SK-N-SH treated with all-trans-retinoic acid at 6 μM for 48 hours (cell line): ENCODE data around the gene STEAP1B.
A peak's percentile ranks its signal among the peaks of the same experiment; 100 is the strongest.
"Not testable (repeated sequence)": the region's sequence is repeated elsewhere in the genome, so short reads cannot be mapped to it uniquely, and the experiment has no call there.

Source experiments
- ATAC-seq: fragments of 200-7000 bp; cut with Tn5 transposase; 3 replicates; pipeline ENCODE4 v1.9.1; 2020; ENCODE audit warnings: mild to moderate bottlenecking, moderate library complexity
- ARNTL ChIP-seq: fragments of 450-650 bp; formaldehyde crosslinking; IDR thresholded peaks from 2 replicates; pipeline ENCODE4 v1.5.0; 2020; ENCODE audit warnings: low read depth, mild to moderate bottlenecking, moderate library complexity, borderline replicate concordance
- BACH2 ChIP-seq: fragments of 250-450 bp; sonication (Bioruptor Pico); IDR thresholded peaks from 2 replicates; pipeline ENCODE4 v1.9.0; 2021; ENCODE audit warnings: mild to moderate bottlenecking, borderline replicate concordance
- ESRRG ChIP-seq: fragments of 250-450 bp; sonication (Bioruptor Pico); IDR thresholded peaks from 2 replicates; pipeline ENCODE4 v1.6.1; 2021; ENCODE audit warnings: mild to moderate bottlenecking
- OSR1 ChIP-seq: fragments of 250-450 bp; sonication (Bioruptor Pico); IDR thresholded peaks from 2 replicates; pipeline ENCODE4 v1.8.0; 2022; ENCODE audit warnings: moderate library complexity, mild to moderate bottlenecking, inconsistent platforms
- RARB ChIP-seq: fragments of 250-450 bp; sonication (Bioruptor Pico); IDR thresholded peaks from 2 replicates; pipeline ENCODE4 v1.8.0; 2021; ENCODE audit warnings: mild to moderate bottlenecking, moderate library complexity
- ZFP3 ChIP-seq: fragments of 250-450 bp; sonication (Bioruptor Pico); IDR thresholded peaks from 2 replicates; pipeline ENCODE4 v1.5.0; 2020; ENCODE audit warnings: mild to moderate bottlenecking, moderate library complexity
- ZFP30 ChIP-seq: fragments of 450-650 bp; formaldehyde crosslinking; IDR thresholded peaks from 2 replicates; pipeline ENCODE4 v1.5.0; 2022; ENCODE audit warnings: mild to moderate bottlenecking, moderate library complexity
- ZNF70 ChIP-seq: fragments of 450-650 bp; formaldehyde crosslinking; IDR thresholded peaks from 2 replicates; pipeline ENCODE4 v1.5.0; 2020; ENCODE audit warnings: mild to moderate bottlenecking, moderate library complexity
- ZNF8 ChIP-seq: fragments of 450-650 bp; formaldehyde crosslinking; IDR thresholded peaks from 2 replicates; pipeline ENCODE4 v1.5.0; 2020; ENCODE audit warnings: mild to moderate bottlenecking, moderate library complexity
- TF ChIP-seq, protein P1 (sequence below): fragments of 250-450 bp; sonication (Bioruptor Pico); IDR thresholded peaks from 2 replicates; pipeline ENCODE4 v1.5.1; 2021; ENCODE audit warnings: mild to moderate bottlenecking, moderate library complexity
- TF ChIP-seq, protein P2 (sequence below): fragments of 250-450 bp; sonication (Bioruptor Pico); IDR thresholded peaks from 2 replicates; pipeline ENCODE4 v1.8.0; 2021; ENCODE audit warnings: low read depth, mild to moderate bottlenecking, moderate library complexity, borderline replicate concordance
- TF ChIP-seq, protein P3 (sequence below): fragments of 250-450 bp; sonication (Bioruptor Pico); IDR thresholded peaks from 2 replicates; pipeline ENCODE4 v1.5.0; 2020; ENCODE audit warnings: mild to moderate bottlenecking, moderate library complexity
- TF ChIP-seq, protein P4 (sequence below): fragments of 250-450 bp; sonication (Bioruptor Pico); IDR thresholded peaks from 2 replicates; pipeline ENCODE4 v1.8.0; 2020; ENCODE audit warnings: mild to moderate bottlenecking, moderate library complexity, borderline replicate concordance

STEAP1B gene

DNA sequence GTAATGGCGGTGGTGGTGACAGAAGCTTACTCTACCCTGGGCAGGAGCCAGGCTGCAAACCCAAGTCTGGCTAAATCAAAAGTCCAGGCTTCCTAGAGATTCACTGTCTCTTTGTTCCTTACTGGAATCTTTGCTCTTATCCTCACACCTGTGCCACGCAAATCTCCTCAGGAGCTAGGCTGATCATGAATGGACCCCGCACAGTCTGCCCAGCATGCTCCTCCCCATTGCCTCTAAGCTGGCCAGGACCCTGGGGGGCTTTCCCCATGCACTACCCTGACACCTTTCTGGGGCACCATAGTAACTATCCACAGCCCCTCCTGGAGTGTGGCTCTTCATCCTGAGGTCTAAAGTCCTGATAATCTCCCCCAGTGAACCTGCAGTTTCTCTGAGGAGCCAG lies 7.3 kb upstream of the STEAP1B start:
- ATAC-seq = not testable (repeated sequence)

DNA sequence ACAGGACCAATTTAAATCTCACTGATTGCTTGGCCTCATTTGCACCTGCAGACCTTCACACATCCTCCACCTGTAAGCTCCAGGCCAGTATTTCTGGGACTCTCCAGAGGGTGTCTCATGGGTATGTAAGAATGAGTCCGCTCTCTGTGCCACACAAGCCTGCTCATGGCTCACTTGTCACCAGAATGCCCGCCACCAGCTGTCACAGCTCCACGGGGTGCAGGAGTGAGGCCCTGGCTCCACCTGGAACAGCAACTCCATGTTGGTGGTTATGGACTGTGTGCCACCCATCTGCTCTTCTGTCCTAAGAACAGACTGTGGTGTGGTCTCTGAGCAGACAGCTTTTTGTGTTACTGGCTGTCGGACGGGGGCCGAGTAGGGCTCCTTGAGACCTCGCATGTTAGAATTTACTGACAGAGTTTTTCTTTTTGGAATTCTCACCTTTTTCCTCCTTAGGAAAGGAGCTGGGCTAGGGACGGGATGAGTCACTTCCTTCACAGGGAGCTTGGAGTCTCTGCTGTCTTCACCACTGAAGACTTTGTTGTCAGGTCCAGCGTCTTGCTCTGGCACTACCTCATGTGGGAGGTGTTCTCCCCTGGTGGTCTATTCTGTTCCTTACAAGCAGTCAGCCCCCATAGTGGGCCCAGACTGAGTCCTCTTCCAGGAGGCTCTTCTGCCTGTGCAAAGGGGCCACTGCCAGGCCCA lies 6.5 kb upstream of the STEAP1B start:
- peak; percentile 41; the same call in 2 of the 3 replicates for ATAC-seq

DNA sequence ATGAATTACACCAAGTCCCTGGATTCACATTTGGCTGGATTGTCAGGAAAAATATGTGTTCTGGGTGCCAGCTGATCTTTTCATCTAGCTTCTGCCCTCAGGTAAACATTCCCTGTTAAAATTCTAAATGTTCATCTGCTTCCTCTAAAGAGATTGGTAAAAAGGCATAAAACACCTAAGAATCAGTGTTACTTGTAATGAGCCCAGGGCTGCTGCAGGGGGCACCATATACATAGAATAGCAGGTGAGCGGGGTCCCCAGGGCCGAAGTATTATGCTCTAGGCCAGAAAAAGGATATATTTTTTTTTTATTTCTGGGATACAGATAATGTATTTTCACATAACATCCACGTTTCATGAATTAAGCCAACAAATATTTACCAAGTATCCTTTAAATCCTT lies 4.5 kb upstream of the STEAP1B start:
- not testable (repeated sequence) for ATAC-seq

DNA sequence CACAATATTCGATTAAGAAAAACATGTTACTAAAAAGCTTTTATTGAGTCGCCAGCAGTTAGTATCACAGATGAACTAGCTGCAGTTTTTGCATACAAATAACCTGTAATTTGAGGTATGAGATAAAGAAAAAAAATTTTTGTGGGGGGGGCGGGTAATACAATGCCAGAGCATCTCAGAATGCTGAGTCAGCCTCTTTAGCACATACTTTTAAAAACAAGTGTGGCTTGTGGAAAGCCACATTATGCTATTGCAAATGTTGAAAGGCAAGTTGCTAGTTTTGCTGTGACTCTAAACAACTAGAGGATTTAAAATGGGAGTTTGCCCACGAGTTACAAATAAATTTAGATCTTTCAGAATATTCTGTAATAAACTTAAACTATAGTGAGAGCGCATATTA lies 2.1 kb upstream of the STEAP1B start:
- ATAC-seq = not testable (repeated sequence)

DNA sequence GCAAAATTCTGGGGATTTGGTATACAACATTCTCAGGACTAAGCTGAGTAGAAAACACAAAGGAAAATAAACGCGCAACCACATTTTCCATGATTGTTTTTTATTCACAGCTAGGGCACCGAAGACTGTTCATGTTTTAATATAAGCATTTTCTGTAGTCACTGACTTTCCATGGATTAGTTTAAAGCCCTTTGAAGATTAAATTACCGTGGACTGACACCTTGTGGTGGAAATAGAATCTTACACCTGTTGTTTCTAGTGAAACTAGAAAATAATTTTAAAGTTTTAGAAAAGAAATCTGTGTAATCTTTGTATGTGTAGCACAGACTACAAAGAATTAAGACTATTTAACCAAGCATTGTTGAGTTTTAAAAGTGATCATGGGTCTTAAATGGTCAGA lies 1.3 kb upstream of the STEAP1B start:
- ATAC-seq = peak; percentile 32

DNA sequence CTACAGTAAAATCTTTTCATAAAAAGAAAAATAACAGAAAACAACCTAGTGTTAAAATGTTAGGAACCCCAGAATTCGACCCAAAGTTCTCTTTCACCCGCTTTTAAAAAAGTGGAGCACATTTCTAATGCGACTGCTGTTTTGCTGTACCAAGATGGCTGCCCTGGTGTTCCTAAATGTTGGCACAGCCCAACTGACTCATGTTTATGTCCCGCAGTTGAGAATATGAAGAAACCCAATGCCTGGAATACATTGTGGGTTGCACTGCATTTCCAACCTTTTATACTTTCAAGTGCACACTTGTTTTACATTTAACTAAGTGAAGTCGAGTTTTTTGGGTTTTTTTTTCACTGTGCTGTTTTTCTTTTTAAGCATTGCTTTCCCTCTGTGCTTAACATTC lies 944 bp downstream of the STEAP1B start:
- 0 out of 3 replicates have a peak, but pooled peaks have one; percentile 11 for ATAC-seq
- TF ChIP-seq, protein P1, sequence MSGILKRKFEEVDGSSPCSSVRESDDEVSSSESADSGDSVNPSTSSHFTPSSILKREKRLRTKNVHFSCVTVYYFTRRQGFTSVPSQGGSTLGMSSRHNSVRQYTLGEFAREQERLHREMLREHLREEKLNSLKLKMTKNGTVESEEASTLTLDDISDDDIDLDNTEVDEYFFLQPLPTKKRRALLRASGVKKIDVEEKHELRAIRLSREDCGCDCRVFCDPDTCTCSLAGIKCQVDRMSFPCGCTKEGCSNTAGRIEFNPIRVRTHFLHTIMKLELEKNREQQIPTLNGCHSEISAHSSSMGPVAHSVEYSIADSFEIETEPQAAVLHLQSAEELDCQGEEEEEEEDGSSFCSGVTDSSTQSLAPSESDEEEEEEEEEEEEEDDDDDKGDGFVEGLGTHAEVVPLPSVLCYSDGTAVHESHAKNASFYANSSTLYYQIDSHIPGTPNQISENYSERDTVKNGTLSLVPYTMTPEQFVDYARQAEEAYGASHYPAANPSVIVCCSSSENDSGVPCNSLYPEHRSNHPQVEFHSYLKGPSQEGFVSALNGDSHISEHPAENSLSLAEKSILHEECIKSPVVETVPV (CRISPR knock-in tag) = no peak
- TF ChIP-seq RARB (CRISPR knock-in tag) (no peak), ARNTL (CRISPR knock-in tag) (no peak), ZNF8 (CRISPR knock-in tag) (no peak), ZNF70 (no peak), ZFP3 (CRISPR knock-in tag) (no peak), ESRRG (CRISPR knock-in tag) (no peak), ZFP30 (no peak), OSR1 (CRISPR knock-in tag) (no peak), BACH2 (CRISPR knock-in tag) (no peak)
- TF ChIP-seq, protein P2, sequence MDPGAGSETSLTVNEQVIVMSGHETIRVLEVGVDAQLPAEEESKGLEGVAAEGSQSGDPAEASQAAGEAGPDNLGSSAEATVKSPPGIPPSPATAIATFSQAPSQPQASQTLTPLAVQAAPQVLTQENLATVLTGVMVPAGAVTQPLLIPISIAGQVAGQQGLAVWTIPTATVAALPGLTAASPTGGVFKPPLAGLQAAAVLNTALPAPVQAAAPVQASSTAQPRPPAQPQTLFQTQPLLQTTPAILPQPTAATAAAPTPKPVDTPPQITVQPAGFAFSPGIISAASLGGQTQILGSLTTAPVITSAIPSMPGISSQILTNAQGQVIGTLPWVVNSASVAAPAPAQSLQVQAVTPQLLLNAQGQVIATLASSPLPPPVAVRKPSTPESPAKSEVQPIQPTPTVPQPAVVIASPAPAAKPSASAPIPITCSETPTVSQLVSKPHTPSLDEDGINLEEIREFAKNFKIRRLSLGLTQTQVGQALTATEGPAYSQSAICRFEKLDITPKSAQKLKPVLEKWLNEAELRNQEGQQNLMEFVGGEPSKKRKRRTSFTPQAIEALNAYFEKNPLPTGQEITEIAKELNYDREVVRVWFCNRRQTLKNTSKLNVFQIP (CRISPR knock-in tag) = no peak
- TF ChIP-seq, protein P3, sequence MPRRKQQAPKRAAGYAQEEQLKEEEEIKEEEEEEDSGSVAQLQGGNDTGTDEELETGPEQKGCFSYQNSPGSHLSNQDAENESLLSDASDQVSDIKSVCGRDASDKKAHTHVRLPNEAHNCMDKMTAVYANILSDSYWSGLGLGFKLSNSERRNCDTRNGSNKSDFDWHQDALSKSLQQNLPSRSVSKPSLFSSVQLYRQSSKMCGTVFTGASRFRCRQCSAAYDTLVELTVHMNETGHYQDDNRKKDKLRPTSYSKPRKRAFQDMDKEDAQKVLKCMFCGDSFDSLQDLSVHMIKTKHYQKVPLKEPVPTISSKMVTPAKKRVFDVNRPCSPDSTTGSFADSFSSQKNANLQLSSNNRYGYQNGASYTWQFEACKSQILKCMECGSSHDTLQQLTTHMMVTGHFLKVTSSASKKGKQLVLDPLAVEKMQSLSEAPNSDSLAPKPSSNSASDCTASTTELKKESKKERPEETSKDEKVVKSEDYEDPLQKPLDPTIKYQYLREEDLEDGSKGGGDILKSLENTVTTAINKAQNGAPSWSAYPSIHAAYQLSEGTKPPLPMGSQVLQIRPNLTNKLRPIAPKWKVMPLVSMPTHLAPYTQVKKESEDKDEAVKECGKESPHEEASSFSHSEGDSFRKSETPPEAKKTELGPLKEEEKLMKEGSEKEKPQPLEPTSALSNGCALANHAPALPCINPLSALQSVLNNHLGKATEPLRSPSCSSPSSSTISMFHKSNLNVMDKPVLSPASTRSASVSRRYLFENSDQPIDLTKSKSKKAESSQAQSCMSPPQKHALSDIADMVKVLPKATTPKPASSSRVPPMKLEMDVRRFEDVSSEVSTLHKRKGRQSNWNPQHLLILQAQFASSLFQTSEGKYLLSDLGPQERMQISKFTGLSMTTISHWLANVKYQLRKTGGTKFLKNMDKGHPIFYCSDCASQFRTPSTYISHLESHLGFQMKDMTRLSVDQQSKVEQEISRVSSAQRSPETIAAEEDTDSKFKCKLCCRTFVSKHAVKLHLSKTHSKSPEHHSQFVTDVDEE (CRISPR knock-in tag) = no peak
- TF ChIP-seq, protein P4, sequence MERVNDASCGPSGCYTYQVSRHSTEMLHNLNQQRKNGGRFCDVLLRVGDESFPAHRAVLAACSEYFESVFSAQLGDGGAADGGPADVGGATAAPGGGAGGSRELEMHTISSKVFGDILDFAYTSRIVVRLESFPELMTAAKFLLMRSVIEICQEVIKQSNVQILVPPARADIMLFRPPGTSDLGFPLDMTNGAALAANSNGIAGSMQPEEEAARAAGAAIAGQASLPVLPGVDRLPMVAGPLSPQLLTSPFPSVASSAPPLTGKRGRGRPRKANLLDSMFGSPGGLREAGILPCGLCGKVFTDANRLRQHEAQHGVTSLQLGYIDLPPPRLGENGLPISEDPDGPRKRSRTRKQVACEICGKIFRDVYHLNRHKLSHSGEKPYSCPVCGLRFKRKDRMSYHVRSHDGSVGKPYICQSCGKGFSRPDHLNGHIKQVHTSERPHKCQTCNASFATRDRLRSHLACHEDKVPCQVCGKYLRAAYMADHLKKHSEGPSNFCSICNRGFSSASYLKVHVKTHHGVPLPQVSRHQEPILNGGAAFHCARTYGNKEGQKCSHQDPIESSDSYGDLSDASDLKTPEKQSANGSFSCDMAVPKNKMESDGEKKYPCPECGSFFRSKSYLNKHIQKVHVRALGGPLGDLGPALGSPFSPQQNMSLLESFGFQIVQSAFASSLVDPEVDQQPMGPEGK = no peak

DNA sequence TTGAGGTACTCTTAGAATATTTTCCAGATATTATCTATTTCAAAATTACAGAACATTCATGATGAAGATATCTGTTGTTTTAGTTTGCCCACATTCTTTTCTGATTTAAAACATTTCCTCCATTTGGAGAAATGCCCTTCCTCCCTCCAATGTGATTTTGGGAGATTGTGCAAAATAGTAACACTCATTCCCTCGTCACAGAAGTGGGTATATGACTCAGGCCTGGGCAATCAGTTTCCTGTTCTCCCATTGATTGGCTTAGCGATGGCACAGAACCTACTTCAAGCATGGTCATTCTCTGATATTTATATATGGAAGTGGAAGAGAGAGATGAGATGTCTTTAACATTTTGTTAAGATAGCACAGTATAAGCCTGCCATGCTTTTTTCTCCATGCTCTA lies 3.1 kb downstream of the STEAP1B start:
- peak; percentile 2; the same call in 1 of the 3 replicates for ATAC-seq

DNA sequence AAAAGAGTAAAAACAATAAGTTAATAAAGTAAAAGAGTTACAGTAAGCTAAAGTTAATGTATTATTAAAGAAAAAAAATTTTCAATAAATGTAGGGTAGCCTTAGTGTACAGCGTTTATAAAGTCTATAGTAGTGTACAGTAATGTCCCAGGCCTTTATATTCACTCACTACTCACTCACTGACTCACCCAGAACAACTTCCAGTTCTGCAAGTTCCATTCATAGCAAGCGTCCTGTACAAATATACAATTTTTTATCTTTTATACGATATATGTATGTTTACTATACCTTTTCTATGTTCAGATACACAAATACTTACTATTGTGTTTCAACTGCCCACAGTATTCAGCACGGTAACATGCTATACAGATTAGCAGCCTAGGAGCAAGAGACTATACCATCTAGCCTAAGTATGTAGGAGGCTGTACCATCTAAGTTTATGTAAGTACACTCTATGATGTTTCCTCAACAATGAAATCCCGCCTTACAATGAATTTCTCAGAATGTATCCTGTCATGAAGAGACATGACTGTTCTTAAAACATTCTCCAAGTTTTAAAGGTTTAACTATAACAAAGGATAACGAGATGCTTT lies 3.6 kb downstream of the STEAP1B start:
- peak; percentile 55 for ATAC-seq

DNA sequence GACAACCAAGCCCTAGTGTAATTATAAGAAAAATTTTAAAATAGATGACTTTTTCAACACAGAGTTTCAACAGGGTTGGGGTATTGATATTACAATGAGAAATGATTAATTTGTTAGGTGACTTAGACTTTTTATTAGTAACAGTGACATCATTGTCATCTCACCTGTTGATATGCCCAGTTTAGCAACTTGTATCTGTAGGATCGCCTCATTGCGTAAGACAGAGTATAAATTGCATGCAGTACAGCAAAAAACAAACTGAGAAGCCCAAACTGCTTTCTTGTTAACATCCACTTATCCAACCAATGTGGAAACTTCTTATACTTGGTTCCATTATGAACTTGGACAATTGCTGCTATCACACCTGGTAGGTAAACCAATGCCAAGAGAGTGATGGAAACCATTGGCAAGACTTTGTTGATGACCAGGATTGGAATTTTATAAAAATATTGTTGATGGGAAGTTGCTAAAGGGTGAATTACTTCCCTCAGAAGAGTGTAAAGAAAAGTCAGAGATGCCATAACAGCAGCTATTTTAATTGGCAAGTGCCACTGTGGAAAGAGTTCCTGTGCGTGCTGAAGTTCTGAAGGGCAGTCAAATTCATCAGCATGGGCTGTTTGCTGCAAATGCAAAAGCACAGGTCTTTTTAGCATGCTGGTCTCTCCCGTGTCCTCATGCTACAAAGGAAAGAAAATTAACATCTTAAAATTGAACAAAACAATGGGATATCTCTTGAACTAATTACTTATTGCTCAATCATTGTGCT lies 6.6 kb downstream of the STEAP1B start:
- not testable (repeated sequence) for ATAC-seq
